ENCODE results near the gene ATG2A.
"Not testable (repeated sequence)": the region's sequence is repeated elsewhere in the genome, so short reads cannot be mapped to it uniquely, and the experiment has no call there.

The ATG2A gene

GRCh38 chr11:64853709-64854108 is 63.3 kb downstream of the ATG2A start:
- peak overlapping the region; percentile 76 for H3K4me3 Mint-ChIP-seq
- peaks cover 89% of the 10 kb centered on the region for H3K4me1 Mint-ChIP-seq
- no peaks in the 10 kb centered on the region for H3K9me3 Mint-ChIP-seq
- H3K36me3 Mint-ChIP-seq = peaks cover 52% of the 10 kb centered on the region
- peak overlapping the region; percentile 91 for H3K27ac Mint-ChIP-seq
- no peaks in the 10 kb centered on the region for H3K27me3 Mint-ChIP-seq
- no peak for ATAC-seq

GRCh38 chr11:64852804-64853509 is 64.1 kb downstream of the ATG2A start:
- Mint-ChIP-seq H3K4me1 (peaks cover 92% of the 10 kb centered on the region), H3K36me3 (peaks cover 48% of the 10 kb centered on the region), H3K9me3 (no peaks in the 10 kb centered on the region), H3K4me3 (peak overlapping the region; percentile 76), H3K27me3 (no peaks in the 10 kb centered on the region), H3K27ac (peak overlapping the region; percentile 91)
- no peak for ATAC-seq

- Mint-ChIP-seq H3K36me3 (peaks cover 44% of the 10 kb centered on the region), H3K9me3 (no peaks in the 10 kb centered on the region), H3K27me3 (no peaks in the 10 kb centered on the region), H3K27ac (peak overlapping the region; percentile 91), H3K4me3 (peak overlapping the region; percentile 76), H3K4me1 (peaks cover 95% of the 10 kb centered on the region)
- ATAC-seq = peak; percentile 67
These were observed 65.1 kb downstream of the ATG2A start for GRCh38 chr11:64851831-64852351.

DNA sequence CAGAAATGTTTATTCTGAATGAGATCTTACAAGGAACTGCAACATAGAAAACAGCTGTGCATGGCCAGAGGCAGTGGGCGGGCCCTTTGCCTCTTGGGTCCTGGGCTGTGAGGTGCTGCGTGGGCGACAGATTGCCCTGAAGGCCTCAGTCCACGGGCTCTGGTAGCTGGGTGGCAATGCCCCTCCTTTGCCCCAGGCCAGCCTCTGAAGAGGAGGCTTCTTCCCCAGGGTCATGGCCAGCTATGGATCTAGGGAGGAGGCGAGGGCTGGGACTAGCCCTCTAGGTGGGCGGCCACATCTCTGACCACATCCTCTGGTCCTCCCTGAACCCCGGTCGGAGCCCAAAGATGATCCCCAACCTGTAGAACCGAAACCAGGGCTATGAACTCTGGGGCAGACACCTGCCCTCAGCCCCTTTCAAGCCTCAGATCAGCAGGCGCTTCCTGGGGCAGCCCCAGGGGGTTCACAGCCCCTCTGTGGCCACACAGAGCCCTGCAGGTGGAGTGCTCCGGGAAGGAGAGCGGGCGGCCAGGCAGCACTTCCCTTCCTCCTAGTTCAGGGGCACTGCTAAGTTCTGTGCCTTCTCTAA is 65.9 kb downstream of the ATG2A start:
- Mint-ChIP-seq H3K4me3 (peak overlapping the region; percentile 76), H3K4me1 (peaks cover 88% of the 10 kb centered on the region), H3K27ac (peak overlapping the region; percentile 91), H3K9me3 (no peaks in the 10 kb centered on the region), H3K27me3 (no peaks in the 10 kb centered on the region), H3K36me3 (peaks cover 36% of the 10 kb centered on the region)
- peak; percentile 85 for ATAC-seq

DNA sequence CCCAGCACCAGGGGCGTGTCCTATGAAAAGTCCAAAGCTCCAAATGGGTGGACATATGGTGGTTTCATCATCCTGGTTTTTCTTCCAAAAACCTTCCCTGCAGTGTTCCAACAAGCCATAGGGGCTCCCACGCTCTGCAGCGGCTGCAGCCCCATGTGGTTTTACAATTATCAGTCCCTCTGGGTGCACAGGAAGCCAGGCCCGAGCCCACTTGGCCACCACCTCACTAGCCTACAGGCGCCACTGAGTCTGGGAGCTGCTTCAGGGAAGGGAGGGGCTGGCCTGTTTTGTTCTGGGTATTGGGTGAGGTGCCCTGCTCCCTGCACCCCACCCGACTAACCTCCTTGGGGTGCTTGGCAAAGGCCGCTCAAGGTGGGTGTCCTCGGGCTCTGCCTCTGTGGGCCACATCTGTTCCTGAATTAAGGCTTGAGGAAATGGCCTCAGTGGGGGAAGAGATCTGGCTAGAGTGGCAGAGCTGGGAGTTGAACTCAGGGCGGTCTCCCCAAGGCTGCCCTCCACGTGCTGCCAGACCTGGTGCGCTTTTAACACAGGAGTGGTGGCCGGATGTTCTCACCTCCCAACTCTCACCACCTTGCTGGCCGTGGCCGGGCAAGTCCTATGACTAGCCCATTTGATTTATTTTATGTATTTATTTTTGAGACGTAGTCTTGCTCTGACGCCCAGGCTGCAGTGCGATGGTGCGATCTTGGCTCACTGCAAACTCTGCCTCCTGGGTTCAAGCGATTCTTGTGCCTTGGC is 67.2 kb downstream of the ATG2A start:
- Mint-ChIP-seq H3K36me3 (peaks cover 23% of the 10 kb centered on the region), H3K4me3 (no peak overlapping the region), H3K27me3 (no peaks in the 10 kb centered on the region), H3K4me1 (peaks cover 82% of the 10 kb centered on the region), H3K9me3 (no peaks in the 10 kb centered on the region), H3K27ac (peak overlapping the region; percentile 91)
- ATAC-seq = no peak

GRCh38 chr11:64848826-64849597 is 68.0 kb downstream of the ATG2A start:
- Mint-ChIP-seq H3K36me3 (peaks cover 16% of the 10 kb centered on the region), H3K27me3 (no peaks in the 10 kb centered on the region), H3K4me3 (peak overlapping the region; percentile 32), H3K4me1 (peaks cover 77% of the 10 kb centered on the region), H3K27ac (peak overlapping the region; percentile 91), H3K9me3 (no peaks in the 10 kb centered on the region)
- ATAC-seq = peak; percentile 52

- Mint-ChIP-seq H3K9me3 (no peaks in the 10 kb centered on the region), H3K27ac (peak overlapping the region; percentile 91), H3K4me1 (peaks cover 77% of the 10 kb centered on the region), H3K27me3 (no peaks in the 10 kb centered on the region), H3K4me3 (peak overlapping the region; percentile 32), H3K36me3 (peaks cover 9% of the 10 kb centered on the region)
- no peak for ATAC-seq
These were observed 68.7 kb downstream of the ATG2A start for GRCh38 chr11:64848214-64848825.

DNA sequence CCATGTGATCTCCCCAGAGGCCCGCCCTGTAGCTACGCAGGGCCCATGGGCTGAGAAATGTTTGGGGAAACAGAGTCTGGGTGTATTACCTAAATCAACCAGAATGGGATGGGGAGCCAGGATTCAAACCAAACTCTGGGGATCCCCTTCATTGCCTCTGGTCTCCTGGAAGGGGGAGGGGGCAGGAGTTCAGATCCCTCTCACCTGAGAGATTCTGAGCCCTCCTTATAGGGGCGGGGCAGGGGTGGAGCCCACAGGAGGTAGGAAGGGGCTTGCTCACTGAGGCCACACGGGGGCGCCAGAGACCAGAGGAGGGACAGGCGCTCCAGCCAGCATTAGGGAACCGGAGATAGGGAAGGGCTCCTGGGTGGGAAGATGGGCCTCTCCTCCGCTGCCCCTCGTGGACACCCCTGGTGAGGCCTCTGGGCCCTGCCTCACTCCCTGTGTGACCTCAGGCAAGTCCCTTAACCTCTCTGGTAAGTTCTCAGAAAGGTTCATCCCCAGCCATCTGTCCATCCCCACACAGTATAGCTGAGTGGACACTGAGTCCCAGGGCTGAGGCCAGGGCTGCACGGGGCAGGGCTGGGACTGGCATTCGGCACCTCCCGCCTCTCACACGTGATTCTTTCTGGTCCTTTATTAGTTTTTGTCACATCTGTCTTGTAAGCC is 69.9 kb downstream of the ATG2A start:
- H3K27me3 Mint-ChIP-seq = no peaks in the 10 kb centered on the region
- H3K36me3 Mint-ChIP-seq = no peaks in the 10 kb centered on the region
- H3K4me1 Mint-ChIP-seq = peaks cover 70% of the 10 kb centered on the region
- no peak overlapping the region for H3K4me3 Mint-ChIP-seq
- no peak overlapping the region for H3K27ac Mint-ChIP-seq
- ATAC-seq = peak; percentile 55
- no peaks in the 10 kb centered on the region for H3K9me3 Mint-ChIP-seq

- ATAC-seq, H3K4me3 Mint-ChIP-seq, H3K36me3 Mint-ChIP-seq, H3K9me3 Mint-ChIP-seq, H3K27me3 Mint-ChIP-seq: not testable (repeated sequence)
- peaks cover 57% of the 10 kb centered on the region for H3K4me1 Mint-ChIP-seq
- H3K27ac Mint-ChIP-seq = peak overlapping the region; percentile 62
These were observed 71.3 kb downstream of the ATG2A start for GRCh38 chr11:64845776-64846129.

GRCh38 chr11:64845129-64845775 is 71.8 kb downstream of the ATG2A start:
- Mint-ChIP-seq H3K9me3 (no peaks in the 10 kb centered on the region), H3K4me3 (peak overlapping the region; percentile 62), H3K36me3 (no peaks in the 10 kb centered on the region), H3K4me1 (peaks cover 53% of the 10 kb centered on the region), H3K27me3 (no peaks in the 10 kb centered on the region), H3K27ac (peak overlapping the region; percentile 62)
- no peak for ATAC-seq
